Natural killer cell (primary cell): ENCODE measurements around the gene VEPH1. TPM values are rescaled to one million over a fixed set of nuclear protein-coding genes. Genes with fewer than 3 reads are reported as not detected.

Source experiments
- ATAC-seq, 3 donors: fragments of 150-1000 bp in 2 of 3; fragments of 200-7000 bp in 1 of 3; cut with Tn5 transposase; 1 replicate in 1 of 3; 2 replicates in 2 of 3; pipeline ENCODE4 v1.10.0; 2021; ENCODE audit warnings: mild to moderate bottlenecking in 2 of 3, moderate library complexity in 2 of 3
- DNase-seq, 2 donors: peaks; one replicate each; pipeline versions ENCODE4 v3.0.0 to v3.0.0-alpha.2; 2013 to 2021; ENCODE audit warnings: mixed read lengths in 1 of 2
- H3K27ac ChIP-seq: one replicate; pipeline ENCODE4 v1.5.1; 2013; ENCODE audit warnings: mild to moderate bottlenecking, low read length
- H3K27me3 ChIP-seq: one replicate; pipeline ENCODE4 v1.6.1; 2013; ENCODE audit warnings: low read length; ENCODE audit not compliant: control insufficient read depth, insufficient read depth
- H3K36me3 ChIP-seq: one replicate; pipeline ENCODE4 v1.6.1; 2013; ENCODE audit warnings: low read length; ENCODE audit not compliant: control insufficient read depth, insufficient read depth
- H3K4me1 ChIP-seq: one replicate; pipeline ENCODE4 v1.6.1; 2013; ENCODE audit warnings: low read length; ENCODE audit not compliant: control insufficient read depth, insufficient read depth
- H3K4me3 ChIP-seq: one replicate; pipeline ENCODE4 v1.5.1; 2013; ENCODE audit warnings: low read length
- H3K9me3 ChIP-seq: one replicate; pipeline ENCODE4 v1.6.1; 2013; ENCODE audit warnings: low read length; ENCODE audit not compliant: control insufficient read depth, insufficient read depth
- H3K27ac Mint-ChIP-seq, 2 donors: one replicate each; pipeline ENCODE4 v1.8.0; 2022; ENCODE audit warnings: mild to moderate bottlenecking in 2 of 2, mixed read lengths in 2 of 2, moderate library complexity in 1 of 2
- H3K27me3 Mint-ChIP-seq, 2 donors: one replicate each; pipeline ENCODE4 v1.8.0; 2022; ENCODE audit warnings: low read depth in 2 of 2, mixed read lengths in 2 of 2
- H3K36me3 Mint-ChIP-seq: one replicate; pipeline ENCODE4 v1.8.0; 2022; ENCODE audit warnings: mixed read lengths
- H3K4me1 Mint-ChIP-seq, 2 donors: one replicate each; pipeline ENCODE4 v1.8.0; 2022; ENCODE audit warnings: mixed read lengths in 2 of 2
- H3K4me3 Mint-ChIP-seq: one replicate; pipeline ENCODE4 v1.8.0; 2022; ENCODE audit warnings: mild to moderate bottlenecking, moderate library complexity, mixed read lengths
- H3K9me3 Mint-ChIP-seq, 2 donors: one replicate each; pipeline ENCODE4 v1.8.0; 2022; ENCODE audit warnings: mixed read lengths in 2 of 2
- WGBS: methylation state at CpG from one replicate; pipeline ENCODE4 v1.1.7; 2013; ENCODE audit warnings: missing lambda C conversion rate; ENCODE audit not compliant: insufficient coverage; 5-methylcytosine and 5-hydroxymethylcytosine counted together
- intact Hi-C: fragments of 100-400 bp; cut with micrococcal nuclease; formaldehyde crosslinking; loops from one replicate; pipeline ENCODE4 v1.14.2; 2022
- total RNA-seq, 4 donors: library from RNA; stranded (reverse); fragments of 120-200 nt in 1 of 4; gene quantifications; one replicate each; pipeline versions ENCODE4 v1.2.3 to v1.2.4, GENCODE V29; 2013 to 2022
- TF ChIP-seq, protein P1 (sequence below): fragments of 200-600 bp; IDR thresholded peaks from one replicate; pipeline ENCODE4 v1.8.0; 2022; ENCODE audit warnings: antibody characterized with exemption

VEPH1 gene
- total RNA-seq, 3 donors from 2014 or later (not counting 1 experiment from before 2014, with no cell fraction given): 0.41 to 1.3 (median 0.60) TPM

DNA sequence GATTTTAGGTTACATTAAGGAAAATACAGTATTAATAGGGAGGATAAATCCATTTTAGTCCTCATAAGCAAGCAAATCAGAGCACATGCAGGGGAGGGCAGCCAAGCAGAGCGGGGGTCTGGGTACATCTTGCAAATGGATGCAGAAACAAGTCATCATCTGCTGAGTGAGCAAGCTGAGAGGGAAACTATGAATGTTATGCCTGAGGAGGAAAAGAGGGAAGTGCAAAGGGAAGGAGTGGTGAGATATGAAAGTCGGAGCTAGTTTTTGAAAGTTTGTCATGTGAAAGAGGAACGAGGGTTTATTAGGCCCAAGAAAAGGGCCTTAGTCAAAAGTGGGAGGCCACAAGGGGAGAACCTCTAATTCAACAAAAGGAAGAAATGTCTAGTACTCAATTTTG is 51.1 kb downstream of the VEPH1 start:
- Histone ChIP-seq H3K27ac (no peak overlapping the region), H3K27me3 (no peaks in the 10 kb centered on the region), H3K9me3 (no peaks in the 10 kb centered on the region), H3K4me3 (no peak overlapping the region), H3K36me3 (no peaks in the 10 kb centered on the region), H3K4me1 (no peaks in the 10 kb centered on the region)
- DNase-seq: no peak
- TF ChIP-seq, protein P1, sequence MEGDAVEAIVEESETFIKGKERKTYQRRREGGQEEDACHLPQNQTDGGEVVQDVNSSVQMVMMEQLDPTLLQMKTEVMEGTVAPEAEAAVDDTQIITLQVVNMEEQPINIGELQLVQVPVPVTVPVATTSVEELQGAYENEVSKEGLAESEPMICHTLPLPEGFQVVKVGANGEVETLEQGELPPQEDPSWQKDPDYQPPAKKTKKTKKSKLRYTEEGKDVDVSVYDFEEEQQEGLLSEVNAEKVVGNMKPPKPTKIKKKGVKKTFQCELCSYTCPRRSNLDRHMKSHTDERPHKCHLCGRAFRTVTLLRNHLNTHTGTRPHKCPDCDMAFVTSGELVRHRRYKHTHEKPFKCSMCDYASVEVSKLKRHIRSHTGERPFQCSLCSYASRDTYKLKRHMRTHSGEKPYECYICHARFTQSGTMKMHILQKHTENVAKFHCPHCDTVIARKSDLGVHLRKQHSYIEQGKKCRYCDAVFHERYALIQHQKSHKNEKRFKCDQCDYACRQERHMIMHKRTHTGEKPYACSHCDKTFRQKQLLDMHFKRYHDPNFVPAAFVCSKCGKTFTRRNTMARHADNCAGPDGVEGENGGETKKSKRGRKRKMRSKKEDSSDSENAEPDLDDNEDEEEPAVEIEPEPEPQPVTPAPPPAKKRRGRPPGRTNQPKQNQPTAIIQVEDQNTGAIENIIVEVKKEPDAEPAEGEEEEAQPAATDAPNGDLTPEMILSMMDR: no peak
- intact Hi-C loops: no loop called here
- no peak for ATAC-seq
- Mint-ChIP-seq H3K27ac (no peak overlapping the region), H3K4me3 (no peak overlapping the region), H3K4me1 (no peaks in the 10 kb centered on the region), H3K36me3 (no peaks in the 10 kb centered on the region), H3K9me3 (no peaks in the 10 kb centered on the region), H3K27me3 (no peaks in the 10 kb centered on the region)
- 25% methylated on average over 3 of the region's 3 CpGs for WGBS

GRCh38 chr3:157447026-157447694 is 56.1 kb downstream of the VEPH1 start:
- no peaks in the 10 kb centered on the region for H3K36me3 Mint-ChIP-seq
- no peaks in the 10 kb centered on the region for H3K9me3 Mint-ChIP-seq
- no peak overlapping the region for H3K4me3 Mint-ChIP-seq
- intact Hi-C loops: no loop called here
- DNase-seq (no peak), ATAC-seq (no peak)
- Histone ChIP-seq H3K4me3 (no peak overlapping the region), H3K27me3 (no peaks in the 10 kb centered on the region), H3K4me1 (no peaks in the 10 kb centered on the region), H3K9me3 (no peaks in the 10 kb centered on the region), H3K27ac (no peak overlapping the region), H3K36me3 (no peaks in the 10 kb centered on the region)
- TF ChIP-seq, protein P1: no peak
- 75% methylated on average over 1 of the region's 3 CpGs for WGBS
- no peak overlapping the region for H3K27ac Mint-ChIP-seq
- H3K4me1 Mint-ChIP-seq: no peaks in the 10 kb centered on the region
- no peaks in the 10 kb centered on the region for H3K27me3 Mint-ChIP-seq

DNA sequence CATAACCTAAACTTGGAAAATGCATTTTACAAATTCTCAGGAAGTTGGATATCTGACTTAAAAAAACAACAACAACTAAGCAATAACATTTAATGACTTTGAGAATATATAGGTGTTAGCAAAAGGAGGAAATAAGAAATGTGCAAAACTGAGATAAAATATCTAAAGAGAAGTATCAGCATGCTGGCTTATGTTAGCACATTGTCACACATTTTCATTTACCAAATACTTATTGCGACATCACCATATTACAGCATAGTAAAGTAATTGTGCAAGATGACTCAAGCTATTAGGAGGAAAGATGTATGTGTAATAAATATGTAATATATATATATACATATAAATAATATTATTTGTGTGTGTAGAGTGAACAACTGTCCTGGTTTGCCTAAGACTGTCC is 57.4 kb downstream of the VEPH1 start:
- H3K9me3 ChIP-seq: no peaks in the 10 kb centered on the region
- DNase-seq (no peak), ATAC-seq (peak in 1 of 3 donors; percentile 43)
- H3K4me1 ChIP-seq: no peaks in the 10 kb centered on the region
- H3K27me3 ChIP-seq: no peaks in the 10 kb centered on the region
- Mint-ChIP-seq H3K4me3 (no peak overlapping the region), H3K4me1 (no peaks in the 10 kb centered on the region), H3K36me3 (no peaks in the 10 kb centered on the region), H3K27me3 (no peaks in the 10 kb centered on the region), H3K27ac (no peak overlapping the region), H3K9me3 (no peaks in the 10 kb centered on the region)
- intact Hi-C loops: no loop called here
- TF ChIP-seq, protein P1: no peak
- no peaks in the 10 kb centered on the region for H3K36me3 ChIP-seq
- H3K4me3 ChIP-seq: no peak overlapping the region
- no peak overlapping the region for H3K27ac ChIP-seq
- WGBS: no CpG with 5 or more reads among the region's 1 CpG

DNA sequence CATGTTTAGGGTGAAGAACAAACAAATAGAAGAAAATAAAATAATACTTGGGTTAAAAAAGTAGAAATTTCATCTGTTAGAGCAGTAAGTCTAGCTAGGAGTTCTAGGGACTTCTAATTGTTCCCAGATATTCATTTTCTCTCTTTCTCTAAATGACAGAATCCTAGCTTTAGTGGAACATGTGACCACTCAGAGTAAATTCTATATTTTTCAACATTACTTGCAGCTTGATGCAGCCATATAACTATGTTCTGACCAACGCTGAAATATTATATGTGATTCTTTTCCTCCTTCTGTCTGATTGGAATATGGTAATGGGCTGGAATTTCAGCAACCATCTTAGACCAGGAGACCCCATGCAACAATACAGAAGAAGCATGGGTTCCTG is 58.4 kb downstream of the VEPH1 start:
- Mint-ChIP-seq H3K4me3 (no peak overlapping the region), H3K9me3 (no peaks in the 10 kb centered on the region), H3K27me3 (no peaks in the 10 kb centered on the region), H3K36me3 (no peaks in the 10 kb centered on the region), H3K27ac (no peak overlapping the region), H3K4me1 (no peaks in the 10 kb centered on the region)
- no peaks in the 10 kb centered on the region for H3K36me3 ChIP-seq
- no CpG with 5 or more reads among the region's 1 CpG for WGBS
- TF ChIP-seq, protein P1: no peak
- H3K27ac ChIP-seq: no peak overlapping the region
- no peaks in the 10 kb centered on the region for H3K9me3 ChIP-seq
- no peaks in the 10 kb centered on the region for H3K27me3 ChIP-seq
- intact Hi-C loops: no loop called here
- no peak for ATAC-seq
- H3K4me3 ChIP-seq: no peak overlapping the region
- no peaks in the 10 kb centered on the region for H3K4me1 ChIP-seq
- DNase-seq: no peak
